ENCODE results near the gene GRHPR.

Gene GRHPR

GRCh38 chr9:37449862-37450632 lies 27.6 kb downstream of the GRHPR start:
- TF ChIP-seq, protein P1, sequence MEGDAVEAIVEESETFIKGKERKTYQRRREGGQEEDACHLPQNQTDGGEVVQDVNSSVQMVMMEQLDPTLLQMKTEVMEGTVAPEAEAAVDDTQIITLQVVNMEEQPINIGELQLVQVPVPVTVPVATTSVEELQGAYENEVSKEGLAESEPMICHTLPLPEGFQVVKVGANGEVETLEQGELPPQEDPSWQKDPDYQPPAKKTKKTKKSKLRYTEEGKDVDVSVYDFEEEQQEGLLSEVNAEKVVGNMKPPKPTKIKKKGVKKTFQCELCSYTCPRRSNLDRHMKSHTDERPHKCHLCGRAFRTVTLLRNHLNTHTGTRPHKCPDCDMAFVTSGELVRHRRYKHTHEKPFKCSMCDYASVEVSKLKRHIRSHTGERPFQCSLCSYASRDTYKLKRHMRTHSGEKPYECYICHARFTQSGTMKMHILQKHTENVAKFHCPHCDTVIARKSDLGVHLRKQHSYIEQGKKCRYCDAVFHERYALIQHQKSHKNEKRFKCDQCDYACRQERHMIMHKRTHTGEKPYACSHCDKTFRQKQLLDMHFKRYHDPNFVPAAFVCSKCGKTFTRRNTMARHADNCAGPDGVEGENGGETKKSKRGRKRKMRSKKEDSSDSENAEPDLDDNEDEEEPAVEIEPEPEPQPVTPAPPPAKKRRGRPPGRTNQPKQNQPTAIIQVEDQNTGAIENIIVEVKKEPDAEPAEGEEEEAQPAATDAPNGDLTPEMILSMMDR (IDR thresholded peaks at IDR 0.05; ENCODE audit: borderline replicate concordance, control extremely low read depth, extremely low read depth, insufficient read depth, missing control alignments) = no peak
- in situ Hi-C loops (cut with MboI; ENCODE audit: low sequenced_read_pairs, unreplicated experiment) = no loop called here

DNA sequence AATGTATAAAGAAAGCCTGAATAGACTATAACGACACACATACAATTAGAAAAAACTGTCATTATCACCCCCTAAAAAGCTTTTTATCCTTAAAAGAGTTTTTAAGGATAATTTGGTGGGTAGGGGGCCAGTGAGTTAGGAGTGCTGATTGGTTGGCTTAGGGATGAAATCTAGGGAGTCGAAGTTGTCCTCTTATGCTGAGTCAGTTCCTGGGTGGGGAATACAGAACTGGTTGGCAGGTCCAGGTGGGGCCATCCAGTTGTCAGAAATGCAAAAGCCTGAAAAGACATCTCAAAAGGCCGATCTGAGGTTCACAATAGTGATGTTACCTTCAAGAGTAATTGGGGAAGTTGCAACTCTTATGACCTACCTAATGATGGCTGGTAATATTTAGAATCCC lies 29.1 kb downstream of the GRHPR start:
- TF ChIP-seq, protein P1 (IDR thresholded peaks at IDR 0.05; ENCODE audit: borderline replicate concordance, control extremely low read depth, extremely low read depth, insufficient read depth, missing control alignments) = no peak
- DNase-seq (ENCODE audit: low spot score) = no peak
- in situ Hi-C loops (cut with MboI; ENCODE audit: low sequenced_read_pairs, unreplicated experiment) = no loop called here

More at GRCh38 chr9:37449862-37450632, 27.6 kb downstream of the GRHPR start:
- no peak for DNase-seq (ENCODE audit: low spot score)

DNA sequence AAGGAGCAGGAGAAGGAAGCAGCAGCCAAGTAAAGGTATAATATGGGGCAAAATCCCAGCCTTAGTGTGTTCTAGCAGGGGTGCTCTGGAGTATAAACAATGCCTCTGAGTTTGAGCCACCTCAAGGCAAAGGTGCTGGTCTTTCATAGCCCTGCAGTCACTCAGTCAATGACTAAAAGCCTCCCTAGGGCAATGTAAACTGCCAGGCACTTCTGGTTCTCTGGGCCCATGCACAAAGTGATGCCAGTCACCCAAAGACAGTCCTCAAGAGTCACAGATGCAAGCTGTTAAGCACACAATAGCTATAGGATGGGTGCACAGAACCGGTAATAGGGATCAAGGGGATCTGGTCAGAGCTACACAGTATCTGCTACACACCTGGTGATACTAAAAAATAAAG lies 30.1 kb downstream of the GRHPR start:
- in situ Hi-C loops (cut with MboI; ENCODE audit: low sequenced_read_pairs, unreplicated experiment) = no loop called here
- no peak for DNase-seq (ENCODE audit: low spot score)
- TF ChIP-seq, protein P1 (IDR thresholded peaks at IDR 0.05; ENCODE audit: borderline replicate concordance, control extremely low read depth, extremely low read depth, insufficient read depth, missing control alignments) = no peak

DNA sequence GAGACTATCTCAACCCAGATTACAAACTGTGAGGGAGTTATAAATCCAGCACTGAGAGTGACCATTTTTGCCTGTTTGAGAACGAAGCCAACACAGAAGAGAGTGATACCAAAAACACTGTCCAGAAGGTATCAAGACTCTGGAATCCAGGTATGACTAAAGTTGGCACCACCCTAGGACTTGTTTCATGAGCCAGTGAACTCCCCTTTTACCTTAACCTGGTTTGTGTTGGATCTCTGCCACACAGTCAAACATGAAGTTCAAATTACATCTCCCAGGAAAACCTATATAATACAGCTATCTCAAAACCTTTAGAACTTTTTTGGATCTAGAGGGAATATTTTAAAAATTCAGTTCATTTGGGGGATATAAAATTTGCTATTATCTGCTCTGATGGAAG lies 31.3 kb downstream of the GRHPR start:
- no peak for DNase-seq (ENCODE audit: low spot score)
- TF ChIP-seq, protein P1 (IDR thresholded peaks at IDR 0.05; ENCODE audit: borderline replicate concordance, control extremely low read depth, extremely low read depth, insufficient read depth, missing control alignments) = no peak
- in situ Hi-C loops (cut with MboI; ENCODE audit: low sequenced_read_pairs, unreplicated experiment) = no loop called here

DNA sequence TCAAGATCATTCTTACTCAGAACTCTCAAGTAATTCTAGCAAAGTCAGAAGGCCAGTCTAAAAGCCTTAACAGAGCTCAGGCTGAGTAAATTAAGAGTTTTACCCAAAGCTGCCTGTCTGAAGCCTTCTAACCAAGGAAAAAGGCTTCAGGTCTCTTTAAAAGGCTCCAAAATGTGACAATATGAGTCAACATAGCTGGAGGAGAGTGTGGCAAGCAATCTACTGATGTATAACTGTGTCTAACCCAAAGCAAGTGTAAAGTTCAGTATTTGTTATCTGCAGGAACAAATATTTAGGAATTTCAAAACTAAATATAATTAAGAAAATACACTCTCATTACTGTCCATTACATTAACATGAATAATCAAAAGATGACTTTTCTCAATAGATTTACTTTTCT lies 31.7 kb downstream of the GRHPR start:
- no peak for DNase-seq (ENCODE audit: low spot score)
- in situ Hi-C loops (cut with MboI; ENCODE audit: low sequenced_read_pairs, unreplicated experiment) = no loop called here
- TF ChIP-seq, protein P1 (IDR thresholded peaks at IDR 0.05; ENCODE audit: borderline replicate concordance, control extremely low read depth, extremely low read depth, insufficient read depth, missing control alignments) = no peak

DNA sequence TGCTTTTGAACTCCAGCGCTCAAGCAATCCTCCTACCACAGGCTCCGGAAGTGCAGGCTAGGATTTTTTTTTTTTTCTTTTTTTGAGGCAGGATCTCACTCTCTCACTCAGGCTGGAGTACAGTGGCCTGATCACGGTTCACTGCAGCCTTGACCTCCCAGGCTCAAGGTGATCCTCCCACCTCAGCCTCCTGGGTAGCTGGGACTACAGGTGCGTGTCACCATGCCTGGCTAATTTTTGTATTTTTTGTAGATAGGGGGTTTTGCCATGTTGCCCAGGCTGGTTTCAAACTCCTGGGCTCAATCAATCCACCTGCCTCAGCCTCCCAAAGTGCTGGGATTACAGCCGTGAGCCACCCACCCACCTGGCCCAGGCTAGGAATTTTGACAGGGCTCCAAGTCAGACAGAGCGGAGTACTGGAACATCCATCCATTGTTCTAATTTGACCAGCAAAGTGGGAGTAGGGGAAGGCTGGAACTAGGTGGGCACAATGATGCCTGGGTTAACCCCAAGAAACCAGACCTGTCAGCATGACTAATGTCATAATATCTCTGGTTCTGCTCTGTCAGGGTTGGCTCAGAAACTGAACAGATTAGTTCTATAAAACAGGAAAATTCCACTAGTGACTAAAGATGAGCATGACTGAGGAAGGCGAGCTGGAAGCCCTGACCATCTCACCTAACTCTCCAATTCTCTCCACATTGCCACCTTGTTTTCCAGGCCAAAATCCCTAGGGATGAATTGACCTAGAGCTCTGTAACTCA lies 33.6 kb downstream of the GRHPR start:
- no peak for DNase-seq (ENCODE audit: low spot score)
- in situ Hi-C loops (cut with MboI; ENCODE audit: low sequenced_read_pairs, unreplicated experiment) = no loop called here
- TF ChIP-seq, protein P1 (IDR thresholded peaks at IDR 0.05; ENCODE audit: borderline replicate concordance, control extremely low read depth, extremely low read depth, insufficient read depth, missing control alignments) = no peak
